H9 (cell line): ENCODE measurements around the gene SPOP. TPM values are rescaled to one million over a fixed set of nuclear protein-coding genes. Genes with fewer than 3 reads are reported as not detected.
A peak's percentile ranks its signal among the peaks of the same experiment; 100 is the strongest.

ENCODE experiments used
- DNase-seq: peaks from one replicate; pipeline ENCODE4 v3.0.0-alpha.2; 2017
- H2AFZ ChIP-seq: one replicate; pipeline ENCODE4 v1.6.1; 2013; ENCODE audit warnings: mild to moderate bottlenecking, low read length, control low read depth, moderate library complexity
- H2AK5ac ChIP-seq: 2 replicates; pipeline ENCODE4 v1.6.1; 2013; ENCODE audit warnings: low read length, control low read depth, mixed read lengths; ENCODE audit not compliant: insufficient read length
- H2BK120ac ChIP-seq: one replicate; pipeline ENCODE4 v1.6.1; 2013; ENCODE audit warnings: low read depth, mild to moderate bottlenecking, low read length, control low read depth, inconsistent platforms; ENCODE audit not compliant: poor library complexity, severe bottlenecking
- H2BK12ac ChIP-seq: 2 replicates; pipeline ENCODE4 v1.6.1; 2013; ENCODE audit warnings: low read length, control low read depth, mixed read lengths, low read depth; ENCODE audit not compliant: insufficient read length
- H2BK15ac ChIP-seq: 2 replicates; pipeline ENCODE4 v1.6.1; 2013; ENCODE audit warnings: low read depth, low read length, control low read depth
- H2BK20ac ChIP-seq: one replicate; pipeline ENCODE4 v1.6.1; 2013; ENCODE audit warnings: low read depth, mild to moderate bottlenecking, low read length, control low read depth, inconsistent platforms; ENCODE audit not compliant: poor library complexity, severe bottlenecking
- H2BK5ac ChIP-seq: 2 replicates; pipeline ENCODE4 v1.6.1; 2013; ENCODE audit warnings: low read length, control low read depth, mixed read lengths; ENCODE audit not compliant: insufficient read length
- H3K14ac ChIP-seq: 2 replicates; pipeline ENCODE4 v1.6.1; 2013; ENCODE audit warnings: low read length, control low read depth; ENCODE audit not compliant: insufficient read depth
- H3K18ac ChIP-seq: 2 replicates; pipeline ENCODE4 v1.6.1; 2013; ENCODE audit warnings: low read depth, mild to moderate bottlenecking, mixed read lengths, low read length, control low read depth; ENCODE audit not compliant: insufficient read length
- H3K23ac ChIP-seq: 2 replicates; pipeline ENCODE4 v1.6.1; 2013; ENCODE audit warnings: low read length, control low read depth, mixed read lengths, low read depth; ENCODE audit not compliant: insufficient read length
- H3K23me2 ChIP-seq: 2 replicates; pipeline ENCODE4 v1.6.1; 2013; ENCODE audit warnings: low read depth, mild to moderate bottlenecking, mixed read lengths, low read length, control low read depth; ENCODE audit not compliant: insufficient read length, poor library complexity, severe bottlenecking
- H3K27ac ChIP-seq: 2 replicates; pipeline ENCODE4 v1.5.1; 2013; ENCODE audit warnings: low read length, control low read depth, mixed read lengths, low read depth; ENCODE audit not compliant: insufficient read length
- H3K27me3 ChIP-seq: 2 replicates; pipeline ENCODE4 v1.6.1; 2013; ENCODE audit warnings: low read length, control low read depth, inconsistent platforms; ENCODE audit not compliant: insufficient read depth
- H3K4ac ChIP-seq: 2 replicates; pipeline ENCODE4 v1.6.1; 2013; ENCODE audit warnings: low read depth, mild to moderate bottlenecking, control low read depth, inconsistent platforms, low read length, moderate library complexity
- H3K4me1 ChIP-seq: 2 replicates; pipeline ENCODE4 v1.6.1; 2013; ENCODE audit warnings: low read length, control low read depth, inconsistent platforms; ENCODE audit not compliant: insufficient read depth
- H3K4me2 ChIP-seq: 2 replicates; pipeline ENCODE4 v1.6.1; 2013; ENCODE audit warnings: low read length, control low read depth, mixed read lengths; ENCODE audit not compliant: insufficient read length, insufficient read depth
- H3K56ac ChIP-seq: 2 replicates; pipeline ENCODE4 v1.6.1; 2013; ENCODE audit warnings: low read depth, mild to moderate bottlenecking, mixed read lengths, low read length, control low read depth; ENCODE audit not compliant: insufficient read length
- H3K79me1 ChIP-seq: 2 replicates; pipeline ENCODE4 v1.6.1; 2013; ENCODE audit warnings: low read depth, mild to moderate bottlenecking, moderate library complexity, low read length, control low read depth, inconsistent platforms; ENCODE audit not compliant: insufficient read depth, poor library complexity, severe bottlenecking
- H3K79me2 ChIP-seq: 2 replicates; pipeline ENCODE4 v1.6.1; 2013; ENCODE audit warnings: low read length, control low read depth, inconsistent platforms; ENCODE audit not compliant: insufficient read depth
- H3K9ac ChIP-seq: 2 replicates; pipeline ENCODE4 v1.6.1; 2013; ENCODE audit warnings: low read length, control low read depth, mixed read lengths; ENCODE audit not compliant: insufficient read length; ENCODE audit errors: extremely low read depth
- H3K9me3 ChIP-seq: one replicate; pipeline ENCODE4 v1.6.1; 2013; ENCODE audit warnings: low read depth, low read length, inconsistent platforms; ENCODE audit not compliant: control insufficient read depth
- H3T11ph ChIP-seq: one replicate; pipeline ENCODE4 v1.6.1; 2013; ENCODE audit warnings: mild to moderate bottlenecking, low read length, control low read depth, inconsistent platforms
- H4K20me1 ChIP-seq: one replicate; pipeline ENCODE4 v1.6.1; 2013; ENCODE audit not compliant: control insufficient read depth, insufficient read length, insufficient read depth
- H4K5ac ChIP-seq: 2 replicates; pipeline ENCODE4 v1.6.1; 2013; ENCODE audit warnings: low read depth, mild to moderate bottlenecking, mixed read lengths, low read length, control low read depth; ENCODE audit not compliant: insufficient read length
- H4K8ac ChIP-seq: replicated peaks from 2 replicates; pipeline ENCODE4 v1.6.1; 2013; ENCODE audit warnings: low read length, control low read depth, mixed read lengths, low read depth; ENCODE audit not compliant: insufficient read length
- H4K91ac ChIP-seq: 2 replicates; pipeline ENCODE4 v1.6.1; 2013; ENCODE audit warnings: low read depth, mild to moderate bottlenecking, moderate library complexity, mixed read lengths, low read length, control low read depth; ENCODE audit not compliant: insufficient read length
- H3K27ac Mint-ChIP-seq, 3 experiments: 2 replicates in 2 of 3; 3 replicates in 1 of 3; pipeline ENCODE4 v1.8.0; 2020 to 2021; ENCODE audit warnings: mixed read lengths in 3 of 3, mild to moderate bottlenecking in 1 of 3, moderate library complexity in 1 of 3
- H3K27me3 Mint-ChIP-seq: 2 replicates; pipeline ENCODE4 v1.8.0; 2021; ENCODE audit warnings: low read depth, mild to moderate bottlenecking, moderate library complexity, mixed read lengths
- H3K36me3 Mint-ChIP-seq, 3 experiments: 2 replicates in 2 of 3; 3 replicates in 1 of 3; pipeline ENCODE4 v1.8.0; 2020 to 2021; ENCODE audit warnings: low read depth in 3 of 3, mixed read lengths in 3 of 3; ENCODE audit not compliant: insufficient read depth in 1 of 3
- H3K4me1 Mint-ChIP-seq, 2 experiments: 2 replicates each; pipeline ENCODE4 v1.8.0; 2020; ENCODE audit warnings: mixed read lengths in 2 of 2
- H3K4me3 Mint-ChIP-seq, 2 experiments: 2 replicates in 1 of 2; 3 replicates in 1 of 2; pipeline ENCODE4 v1.8.0; 2020 to 2021; ENCODE audit warnings: mild to moderate bottlenecking in 2 of 2, mixed read lengths in 2 of 2, moderate library complexity in 1 of 2
- H3K9me3 Mint-ChIP-seq, 2 experiments: 2 replicates in 1 of 2; 3 replicates in 1 of 2; pipeline ENCODE4 v1.8.0; 2020; ENCODE audit warnings: mild to moderate bottlenecking in 2 of 2, mixed read lengths in 2 of 2, moderate library complexity in 1 of 2
- WGBS: extraction: QIAGEN DNeasy Blood & Tissue Kit; methylation state at CpG from one replicate; pipeline ENCODE4 v1.1.7; 2013; ENCODE audit warnings: missing lambda C conversion rate, low lambda C conversion rate, mixed read lengths; ENCODE audit not compliant: insufficient read length; ENCODE audit errors: extremely low coverage; 5-methylcytosine and 5-hydroxymethylcytosine counted together
- total RNA-seq: library from RNA; stranded (reverse); gene quantifications from 2 replicates; pipeline ENCODE4 v1.2.1, GENCODE V29; 2021
- TF ChIP-seq, protein P1 (sequence below): fragments of 200-600 bp; sonication (generic); conservative IDR thresholded peaks from 3 replicates; pipeline ENCODE4 v1.8.0; 2021; ENCODE audit warnings: antibody characterized with exemption, mild to moderate bottlenecking

Gene SPOP
- total RNA-seq, 1 experiment from 2014 or later: 33.7 TPM

DNA sequence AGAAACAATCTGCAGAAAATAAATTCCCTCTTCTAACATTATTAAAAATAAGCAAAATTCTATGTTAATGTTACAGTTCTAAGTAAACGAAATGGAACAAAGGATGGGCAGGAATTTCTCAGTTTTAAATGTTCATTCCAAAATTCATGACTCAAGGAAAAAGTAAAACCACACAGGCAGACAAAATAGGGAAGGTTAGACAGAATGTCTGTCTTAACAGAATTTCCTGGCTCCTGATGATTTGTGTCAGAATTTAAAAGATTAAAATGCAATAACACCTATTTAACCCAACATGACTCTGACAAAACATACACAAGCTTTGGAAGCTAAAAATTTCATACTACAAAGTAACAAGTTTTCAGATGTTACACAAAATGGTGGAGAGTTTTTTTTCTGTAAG lies 42.8 kb downstream of the SPOP start:
- no peak overlapping the region for H4K5ac ChIP-seq
- no peak overlapping the region for H2BK12ac ChIP-seq
- H4K8ac ChIP-seq: no peak overlapping the region
- no peak overlapping the region for H3K18ac ChIP-seq
- no peak overlapping the region for H3T11ph ChIP-seq
- no peak overlapping the region for H3K14ac ChIP-seq
- no peak overlapping the region for H2AFZ ChIP-seq
- H3K36me3 Mint-ChIP-seq: peaks cover 0 to 13% (median 11%) of the 10 kb centered on the region in 3 experiments; a peak in 6 of 7 replicates
- no peak overlapping the region for H3K56ac ChIP-seq
- peaks cover 0 to 6% of the 10 kb centered on the region in 2 experiments; a peak in 1 of 5 replicates for H3K9me3 Mint-ChIP-seq
- H2BK5ac ChIP-seq: no peak overlapping the region
- no peak overlapping the region for H2BK20ac ChIP-seq
- H3K27me3 ChIP-seq: no peaks in the 10 kb centered on the region
- no peak overlapping the region for H3K4me2 ChIP-seq
- H2BK120ac ChIP-seq: no peak overlapping the region
- DNase-seq: no peak
- H3K4me1 Mint-ChIP-seq: peaks cover 24 to 35% of the 10 kb centered on the region in 2 experiments
- no peak overlapping the region for H3K4me3 Mint-ChIP-seq
- no peaks in the 10 kb centered on the region for H3K9me3 ChIP-seq
- H3K79me2 ChIP-seq: no peaks in the 10 kb centered on the region
- peaks cover 3% of the 10 kb centered on the region for H3K79me1 ChIP-seq
- no peak overlapping the region for H2BK15ac ChIP-seq
- H3K9ac ChIP-seq: no peak overlapping the region
- H3K27ac ChIP-seq: no peak overlapping the region
- H3K27me3 Mint-ChIP-seq: no peaks in the 10 kb centered on the region
- no peak overlapping the region for H4K91ac ChIP-seq
- no peaks in the 10 kb centered on the region for H3K23me2 ChIP-seq
- no peak overlapping the region for H3K23ac ChIP-seq
- no peak overlapping the region for H2AK5ac ChIP-seq
- WGBS: no CpG with 5 or more reads among the region's 1 CpG
- no peaks in the 10 kb centered on the region for H4K20me1 ChIP-seq
- TF ChIP-seq, protein P1, sequence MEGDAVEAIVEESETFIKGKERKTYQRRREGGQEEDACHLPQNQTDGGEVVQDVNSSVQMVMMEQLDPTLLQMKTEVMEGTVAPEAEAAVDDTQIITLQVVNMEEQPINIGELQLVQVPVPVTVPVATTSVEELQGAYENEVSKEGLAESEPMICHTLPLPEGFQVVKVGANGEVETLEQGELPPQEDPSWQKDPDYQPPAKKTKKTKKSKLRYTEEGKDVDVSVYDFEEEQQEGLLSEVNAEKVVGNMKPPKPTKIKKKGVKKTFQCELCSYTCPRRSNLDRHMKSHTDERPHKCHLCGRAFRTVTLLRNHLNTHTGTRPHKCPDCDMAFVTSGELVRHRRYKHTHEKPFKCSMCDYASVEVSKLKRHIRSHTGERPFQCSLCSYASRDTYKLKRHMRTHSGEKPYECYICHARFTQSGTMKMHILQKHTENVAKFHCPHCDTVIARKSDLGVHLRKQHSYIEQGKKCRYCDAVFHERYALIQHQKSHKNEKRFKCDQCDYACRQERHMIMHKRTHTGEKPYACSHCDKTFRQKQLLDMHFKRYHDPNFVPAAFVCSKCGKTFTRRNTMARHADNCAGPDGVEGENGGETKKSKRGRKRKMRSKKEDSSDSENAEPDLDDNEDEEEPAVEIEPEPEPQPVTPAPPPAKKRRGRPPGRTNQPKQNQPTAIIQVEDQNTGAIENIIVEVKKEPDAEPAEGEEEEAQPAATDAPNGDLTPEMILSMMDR: no peak
- H3K4me1 ChIP-seq: no peaks in the 10 kb centered on the region
- peak overlapping the region in 1 of 3 experiments; percentile 96; a peak in 2 of 7 replicates for H3K27ac Mint-ChIP-seq
- H3K4ac ChIP-seq: no peak overlapping the region
